DND-41 (cell line): ENCODE data around the gene TPM4.

Experiments used
- ATAC-seq: fragments of 200-7000 bp; cut with Tn5 transposase; 3 replicates; pipeline ENCODE4 v1.9.1; 2021; ENCODE audit warnings: low read depth; ENCODE audit not compliant: insufficient read depth
- DNase-seq: peaks from one replicate; pipeline ENCODE4 v3.0.0-alpha.2; 2020
- H2AFZ ChIP-seq: 2 replicates; pipeline ENCODE4 v1.6.0; 2012; ENCODE audit warnings: low read depth, low read length
- H3K27ac ChIP-seq: 2 replicates; pipeline ENCODE4 v1.5.1; 2012; ENCODE audit warnings: low read length, inconsistent platforms
- H3K27me3 ChIP-seq: fragments of 200-600 bp; sonication (generic); 2 replicates; pipeline ENCODE4 v1.6.0; 2012; ENCODE audit warnings: low read length, mild to moderate bottlenecking, inconsistent platforms; ENCODE audit not compliant: insufficient read depth, poor library complexity
- H3K36me3 ChIP-seq: 2 replicates; pipeline ENCODE4 v1.5.1; 2012; ENCODE audit warnings: low read length, inconsistent platforms; ENCODE audit not compliant: insufficient read depth
- H3K4me1 ChIP-seq: 2 replicates; pipeline ENCODE4 v1.5.1; 2012; ENCODE audit warnings: mild to moderate bottlenecking, low read length; ENCODE audit not compliant: insufficient read depth
- H3K4me2 ChIP-seq: 2 replicates; pipeline ENCODE4 v1.6.0; 2012; ENCODE audit warnings: mild to moderate bottlenecking, moderate library complexity, low read length, inconsistent platforms; ENCODE audit not compliant: insufficient read depth
- H3K4me3 ChIP-seq, 2 experiments: fragments of 200-600 bp in 1 of 2; shearing (Covaris generic) in 1 of 2; 2 replicates each; pipeline ENCODE4 v1.5.1; 2012 to 2016; ENCODE audit warnings: inconsistent platforms in 2 of 2, low read length in 2 of 2, mild to moderate bottlenecking in 2 of 2, low read depth in 1 of 2, moderate library complexity in 1 of 2
- H3K79me2 ChIP-seq: 2 replicates; pipeline ENCODE4 v1.6.0; 2012; ENCODE audit warnings: low read length, inconsistent platforms; ENCODE audit not compliant: insufficient read depth
- H3K9ac ChIP-seq: 2 replicates; pipeline ENCODE4 v1.6.0; 2012; ENCODE audit warnings: low read depth, mild to moderate bottlenecking, inconsistent platforms, low read length, moderate library complexity
- H3K9me3 ChIP-seq: 2 replicates; pipeline ENCODE4 v1.5.1; 2012; ENCODE audit warnings: low read length, moderate library complexity, mild to moderate bottlenecking, inconsistent platforms; ENCODE audit not compliant: insufficient read depth, severe bottlenecking
- H4K20me1 ChIP-seq: 2 replicates; pipeline ENCODE4 v1.6.0; 2012; ENCODE audit warnings: low read length; ENCODE audit not compliant: insufficient read depth
- EZH2 ChIP-seq: IDR thresholded peaks from 3 replicates; pipeline ENCODE4 v1.6.1; 2012; ENCODE audit warnings: borderline replicate concordance, low read depth, mild to moderate bottlenecking, moderate library complexity, low read length, inconsistent platforms; ENCODE audit not compliant: severe bottlenecking
- TF ChIP-seq, protein P1 (sequence below): IDR thresholded peaks from 2 replicates; pipeline ENCODE4 v1.5.1; 2012; ENCODE audit warnings: borderline replicate concordance, low read length, moderate library complexity, mild to moderate bottlenecking; ENCODE audit not compliant: poor library complexity, severe bottlenecking; ENCODE audit errors: extremely low read depth

TPM4 gene

DNA sequence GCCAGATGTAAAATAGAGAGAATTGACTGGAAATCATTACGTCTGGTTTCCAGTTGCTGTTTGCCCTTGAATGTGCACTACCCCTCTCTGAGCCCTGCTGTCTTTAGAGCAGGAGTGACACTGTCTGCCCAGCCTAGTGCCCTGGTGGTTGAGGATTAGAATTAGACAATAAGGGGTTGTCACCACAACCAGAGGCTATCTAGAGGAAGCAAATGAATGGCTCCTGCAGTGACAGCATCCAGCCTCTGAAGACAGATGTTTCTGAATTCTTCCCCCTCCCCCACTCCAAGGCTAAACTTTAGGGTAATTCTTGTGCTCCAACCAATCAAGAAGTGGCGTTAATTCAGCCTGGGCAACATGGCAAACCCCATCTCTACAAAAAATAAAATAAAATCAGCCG lies 37.4 kb downstream of the TPM4 start:
- peak overlapping the region; percentile 99 for H3K4me2 ChIP-seq
- H3K36me3 ChIP-seq, result peaks cover 51% of the 10 kb centered on the region
- H3K4me1 ChIP-seq, result peaks cover 43% of the 10 kb centered on the region
- H4K20me1 ChIP-seq, result peaks cover 52% of the 10 kb centered on the region
- ATAC-seq, result no peak
- DNase-seq, result no peak
- TF ChIP-seq EZH2, result no peak
- H3K79me2 ChIP-seq, result peaks cover 74% of the 10 kb centered on the region
- H3K9me3 ChIP-seq, result no peaks in the 10 kb centered on the region
- H3K27ac ChIP-seq, result no peak overlapping the region
- H3K4me3 ChIP-seq, result no peak overlapping the region; a peak in 1 of 4 replicates
- H3K27me3 ChIP-seq, result no peaks in the 10 kb centered on the region
- H3K9ac ChIP-seq, result no peak overlapping the region
- no peak overlapping the region for H2AFZ ChIP-seq

DNA sequence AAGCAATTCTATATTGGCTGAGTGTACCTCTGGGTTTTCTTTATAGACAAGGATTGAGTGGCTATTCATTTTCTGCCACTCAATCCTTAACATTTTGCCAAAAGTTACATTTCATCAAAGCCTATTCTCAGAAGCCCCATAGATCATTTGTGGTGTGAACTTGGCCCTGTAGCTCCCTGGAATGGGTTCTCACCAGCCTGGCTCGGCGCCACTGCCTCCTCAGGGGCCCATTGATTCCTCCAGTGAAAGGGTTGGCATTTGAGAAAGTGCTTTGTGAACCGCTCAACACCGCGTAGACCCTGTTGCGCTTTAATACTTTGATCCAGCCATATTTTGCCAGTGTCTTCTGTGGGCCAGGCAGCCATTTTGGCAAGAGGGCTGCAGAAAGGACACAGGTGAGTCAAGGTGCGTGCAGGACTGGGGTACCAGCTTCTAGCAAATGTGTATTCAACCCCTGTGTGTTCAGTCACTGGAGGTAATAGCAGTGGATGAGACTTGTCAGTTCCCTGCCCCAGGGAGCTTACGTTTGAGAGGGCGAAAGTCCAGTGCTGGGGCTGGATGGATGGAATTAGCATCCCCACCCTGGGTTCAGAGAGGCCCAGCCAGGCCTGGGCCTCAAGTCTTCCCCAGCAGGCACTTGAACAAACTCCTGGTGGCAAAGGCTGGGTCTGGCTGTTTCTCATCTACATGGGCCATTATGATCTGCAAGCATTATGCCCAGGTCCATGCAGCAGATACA lies 39.2 kb downstream of the TPM4 start:
- Histone ChIP-seq H3K4me3 (no peak overlapping the region), H3K27me3 (no peaks in the 10 kb centered on the region), H3K27ac (no peak overlapping the region), H3K79me2 (peaks cover 75% of the 10 kb centered on the region), H3K36me3 (peaks cover 67% of the 10 kb centered on the region), H3K4me2 (0 out of 2 replicates have a peak overlapping the region, but pooled peaks have one; percentile 4), H3K9ac (0 out of 2 replicates have a peak overlapping the region, but pooled peaks have one; percentile 2), H2AFZ (no peak overlapping the region), H4K20me1 (peaks cover 53% of the 10 kb centered on the region), H3K9me3 (no peaks in the 10 kb centered on the region), H3K4me1 (peaks cover 41% of the 10 kb centered on the region)
- DNase-seq (no peak), ATAC-seq (no peak)
- TF ChIP-seq, protein P1, sequence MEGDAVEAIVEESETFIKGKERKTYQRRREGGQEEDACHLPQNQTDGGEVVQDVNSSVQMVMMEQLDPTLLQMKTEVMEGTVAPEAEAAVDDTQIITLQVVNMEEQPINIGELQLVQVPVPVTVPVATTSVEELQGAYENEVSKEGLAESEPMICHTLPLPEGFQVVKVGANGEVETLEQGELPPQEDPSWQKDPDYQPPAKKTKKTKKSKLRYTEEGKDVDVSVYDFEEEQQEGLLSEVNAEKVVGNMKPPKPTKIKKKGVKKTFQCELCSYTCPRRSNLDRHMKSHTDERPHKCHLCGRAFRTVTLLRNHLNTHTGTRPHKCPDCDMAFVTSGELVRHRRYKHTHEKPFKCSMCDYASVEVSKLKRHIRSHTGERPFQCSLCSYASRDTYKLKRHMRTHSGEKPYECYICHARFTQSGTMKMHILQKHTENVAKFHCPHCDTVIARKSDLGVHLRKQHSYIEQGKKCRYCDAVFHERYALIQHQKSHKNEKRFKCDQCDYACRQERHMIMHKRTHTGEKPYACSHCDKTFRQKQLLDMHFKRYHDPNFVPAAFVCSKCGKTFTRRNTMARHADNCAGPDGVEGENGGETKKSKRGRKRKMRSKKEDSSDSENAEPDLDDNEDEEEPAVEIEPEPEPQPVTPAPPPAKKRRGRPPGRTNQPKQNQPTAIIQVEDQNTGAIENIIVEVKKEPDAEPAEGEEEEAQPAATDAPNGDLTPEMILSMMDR, result no peak
- TF ChIP-seq EZH2, result no peak

DNA sequence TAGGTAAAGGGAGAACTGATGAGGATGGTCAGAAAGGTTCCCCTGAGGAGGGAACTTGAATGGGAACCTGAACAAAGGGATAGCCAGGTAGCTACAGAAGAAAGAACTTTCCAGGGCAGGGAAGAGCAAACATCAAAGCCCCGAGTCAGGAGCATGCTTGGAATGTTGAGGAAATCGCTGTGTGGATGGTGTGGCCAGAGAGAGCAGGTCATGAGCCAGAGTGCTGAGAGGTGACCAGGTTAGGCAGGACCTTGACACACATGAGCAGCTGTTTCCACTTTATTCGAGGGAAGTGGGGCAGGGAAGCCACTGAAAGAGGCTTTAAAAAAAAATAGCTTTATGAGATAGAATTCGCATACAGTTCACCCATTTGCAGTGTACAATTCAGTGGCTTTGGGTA lies 39.8 kb downstream of the TPM4 start:
- Histone ChIP-seq H2AFZ (no peak overlapping the region), H3K9ac (no peak overlapping the region), H3K9me3 (no peaks in the 10 kb centered on the region), H3K4me1 (peaks cover 35% of the 10 kb centered on the region), H3K27ac (no peak overlapping the region), H4K20me1 (peaks cover 54% of the 10 kb centered on the region), H3K4me3 (no peak overlapping the region), H3K4me2 (0 out of 2 replicates have a peak overlapping the region, but pooled peaks have one; percentile 4), H3K79me2 (peaks cover 70% of the 10 kb centered on the region), H3K36me3 (peaks cover 73% of the 10 kb centered on the region), H3K27me3 (no peaks in the 10 kb centered on the region)
- DNase-seq (no peak), ATAC-seq (no peak)
- TF ChIP-seq, protein P1, result no peak
- TF ChIP-seq EZH2, result no peak

DNA sequence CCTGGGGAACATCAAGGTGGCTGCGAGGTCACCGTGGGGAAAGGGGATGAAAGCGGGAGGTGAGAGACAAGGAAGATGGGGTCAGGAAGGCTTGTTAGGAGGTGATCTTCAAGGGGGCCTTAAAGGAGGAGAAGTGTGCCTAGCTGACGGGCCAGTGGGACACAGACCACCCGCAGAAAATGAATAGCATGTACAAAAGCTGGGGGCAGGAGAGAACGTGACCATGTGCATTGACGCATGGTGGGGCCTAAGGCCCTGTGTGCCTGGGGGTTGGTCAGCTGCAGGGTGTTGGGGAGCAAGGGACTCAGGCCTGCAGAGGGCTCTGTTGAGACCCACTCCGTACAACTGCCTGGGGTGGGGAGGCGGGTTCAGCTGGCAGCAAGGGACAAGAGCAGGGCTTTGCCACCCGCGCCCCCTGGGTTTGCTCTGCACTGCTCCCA lies 41.3 kb downstream of the TPM4 start:
- no peak for DNase-seq
- no peak overlapping the region for H3K9ac ChIP-seq
- no peak overlapping the region for H3K4me3 ChIP-seq
- ATAC-seq, result no peak
- no peak overlapping the region for H3K4me2 ChIP-seq
- H4K20me1 ChIP-seq, result peaks cover 56% of the 10 kb centered on the region
- TF ChIP-seq, protein P1, result peak; percentile 7
- no peak for TF ChIP-seq EZH2
- H3K27me3 ChIP-seq, result no peaks in the 10 kb centered on the region
- H3K4me1 ChIP-seq, result peaks cover 28% of the 10 kb centered on the region
- no peak overlapping the region for H3K27ac ChIP-seq
- peaks cover 63% of the 10 kb centered on the region for H3K79me2 ChIP-seq
- H2AFZ ChIP-seq, result no peak overlapping the region
- peaks cover 80% of the 10 kb centered on the region for H3K36me3 ChIP-seq
- no peaks in the 10 kb centered on the region for H3K9me3 ChIP-seq
